ENCODE measurements around the gene PCIF1. TPM values are rescaled to one million over a fixed set of nuclear protein-coding genes. Genes with fewer than 3 reads are reported as not detected.

PCIF1 gene
- total RNA-seq, 1 experiment from 2014 or later = 18.4 TPM

GRCh38 chr20:45887346-45887715, 47.2 kb upstream of the PCIF1 start, which contains the start of gene SPATA25:
TSS of gene SPATA25 (minus strand) at chr20:45887622. CDS start at chr20:45887590, 32 bp downstream.
- Histone ChIP-seq H3K4me2 (ENCODE audit: low read length) (no peak within 1 kb of the TSS), H3F3A (ENCODE audit: low read length, unreplicated experiment) (no peaks in the 10 kb centered on the region), H3K9ac (ENCODE audit: low read length) (no peak within 1 kb of the TSS), H3K79me2 (ENCODE audit: low read length) (peaks cover 40% of the 10 kb centered on the region), H3K9me2 (replicated peaks; ENCODE audit: low read length) (no peaks in the 10 kb centered on the region), H3K27ac (ENCODE audit: low read length) (no peak within 1 kb of the TSS), H3K4me1 (ENCODE audit: insufficient read depth, low read length) (peaks cover 29% of the 10 kb centered on the region), H3K27me3 (ENCODE audit: low read length) (no peaks in the 10 kb centered on the region), H2AFZ (ENCODE audit: low read length) (no peak within 1 kb of the TSS), H3K36me3 (ENCODE audit: low read depth, low read length) (peaks cover 14% of the 10 kb centered on the region), H3K4me3 (ENCODE audit: low read length) (no peak within 1 kb of the TSS), H4K20me1 (ENCODE audit: low read length) (no peaks in the 10 kb centered on the region), H3K9me3 (ENCODE audit: low read length) (no peaks in the 10 kb centered on the region)
- no peak for ATAC-seq
- CTCF ChIA-PET = no interaction called here
- POLR2A ChIA-PET (ENCODE audit: unreplicated experiment) = no interaction called here
- no peak for TF ChIP-seq CTCF (conservative IDR thresholded peaks at IDR 0.05; ENCODE audit: low read depth, low read length)
- TF ChIP-seq EZH2phosphoT487 (IDR thresholded peaks at IDR 0.05; ENCODE audit: borderline replicate concordance, low read length) = no peak
- no TSS peak for BruUV-seq (replicated peaks)
- intact Hi-C loops (cut with micrococcal nuclease) = no loop called here
- no peak for DNase-seq

GRCh38 chr20:45888681-45889080, 45.8 kb upstream of the PCIF1 start:
- H3K27ac ChIP-seq (ENCODE audit: low read length) = no peak overlapping the region
- peaks cover under 1% of the 10 kb centered on the region; the same call in 1 of the 2 replicates for H3K36me3 ChIP-seq (ENCODE audit: low read depth, low read length)
- no peak overlapping the region for H3K9ac ChIP-seq (ENCODE audit: low read length)
- no peaks in the 10 kb centered on the region for H3K9me3 ChIP-seq (ENCODE audit: low read length)
- no peak for TF ChIP-seq EZH2 (IDR thresholded peaks at IDR 0.05; ENCODE audit: low read length, unreplicated experiment)
- ATAC-seq = no peak
- no peaks in the 10 kb centered on the region for H4K20me1 ChIP-seq (ENCODE audit: low read length)
- no peaks in the 10 kb centered on the region for H3K9me2 ChIP-seq (replicated peaks; ENCODE audit: low read length)
- no peaks in the 10 kb centered on the region for H3K27me3 ChIP-seq (ENCODE audit: low read length)
- peaks cover 27% of the 10 kb centered on the region for H3K79me2 ChIP-seq (ENCODE audit: low read length)
- no peaks in the 10 kb centered on the region for H3F3A ChIP-seq (ENCODE audit: low read length, unreplicated experiment)
- peaks cover 37% of the 10 kb centered on the region for H3K4me1 ChIP-seq (ENCODE audit: insufficient read depth, low read length)
- POLR2A ChIA-PET (ENCODE audit: unreplicated experiment) = interaction anchor here (0.7 to 0.8 kb wide), 2 partner anchors 101 to 294 kb away, joined by 4 read pairs; no protein-coding TSS in a partner anchor
- intact Hi-C loops (cut with micrococcal nuclease) = no loop called here
- H2AFZ ChIP-seq (ENCODE audit: low read length) = no peak overlapping the region
- H3K4me2 ChIP-seq (ENCODE audit: low read length) = no peak overlapping the region
- CTCF ChIA-PET = no interaction called here
- BruUV-seq (replicated peaks) = no TSS peak
- no peak overlapping the region for H3K4me3 ChIP-seq (ENCODE audit: low read length)
- no peak for DNase-seq

GRCh38 chr20:45890077-45890984, 44.2 kb upstream of the PCIF1 start:
- no peak for DNase-seq
- intact Hi-C loops (cut with micrococcal nuclease) = loop anchor here (5.0 kb wide), 1 partner anchor 78 kb away; the partner anchor contains the start of gene UBE2C

More at GRCh38 chr20:45890077-45890984, 44.2 kb upstream of the PCIF1 start:
- no peaks in the 10 kb centered on the region for H4K20me1 ChIP-seq (ENCODE audit: low read length)
- peaks cover 7% of the 10 kb centered on the region; the same call in 1 of the 2 replicates for H3K36me3 ChIP-seq (ENCODE audit: low read depth, low read length)
- H3K9me2 ChIP-seq (replicated peaks; ENCODE audit: low read length) = no peaks in the 10 kb centered on the region
- ChIA-PET CTCF (interaction anchor here (0.6 kb wide), 1 partner anchor 54 kb away, joined by 4 read pairs; no protein-coding TSS in a partner anchor), POLR2A (ENCODE audit: unreplicated experiment) (interaction anchor here (0.6 kb wide), 1 partner anchor 22 kb away, joined by 3 read pairs; no protein-coding TSS in a partner anchor)
- peak overlapping the region; percentile 96 for H3K4me2 ChIP-seq (ENCODE audit: low read length)
- H3K79me2 ChIP-seq (ENCODE audit: low read length) = peaks cover 20% of the 10 kb centered on the region
- H3K9ac ChIP-seq (ENCODE audit: low read length) = peak overlapping the region; percentile 76
- H3K4me3 ChIP-seq (ENCODE audit: low read length) = peak overlapping the region; percentile 78
- BruUV-seq (replicated peaks) = no TSS peak
- H3K4me1 ChIP-seq (ENCODE audit: insufficient read depth, low read length) = peaks cover 25% of the 10 kb centered on the region
- H3F3A ChIP-seq (ENCODE audit: low read length, unreplicated experiment) = no peaks in the 10 kb centered on the region
- TF ChIP-seq EZH2 (IDR thresholded peaks at IDR 0.05; ENCODE audit: low read length, unreplicated experiment) (no peak), EZH2phosphoT487 (IDR thresholded peaks at IDR 0.05; ENCODE audit: borderline replicate concordance, low read length) (no peak), CTCF (conservative IDR thresholded peaks at IDR 0.05; ENCODE audit: low read depth, low read length) (no peak)
- H2AFZ ChIP-seq (ENCODE audit: low read length) = peak overlapping the region; percentile 89
- H3K27me3 ChIP-seq (ENCODE audit: low read length) = no peaks in the 10 kb centered on the region
- H3K27ac ChIP-seq (ENCODE audit: low read length) = peak overlapping the region; percentile 16
- H3K9me3 ChIP-seq (ENCODE audit: low read length) = no peaks in the 10 kb centered on the region
- peak; percentile 1; the same call in 1 of the 2 replicates for ATAC-seq

Data from PC-3 (cell line).